WTC11 (cell line): ENCODE results near the gene FAM174B. TPM values are rescaled to one million over a fixed set of nuclear protein-coding genes. Genes with fewer than 3 reads are reported as not detected.

Source experiments
- ATAC-seq: fragments of 200-7000 bp; cut with Tn5 transposase; 2 replicates; pipeline ENCODE4 v1.10.0; 2021; ENCODE audit warnings: mild to moderate bottlenecking, moderate library complexity
- CTCF ChIA-PET: fragments of 300-600 bp; sonication (Branson Sonifier 250); formaldehyde crosslinking; loops from one replicate; lab custom pipeline; 2021; ENCODE audit warnings: antibody characterized with exemption; lab: Charles Lee
- POLR2A ChIA-PET: fragments of 350-600 bp; sonication (Branson Sonifier 250); formaldehyde crosslinking; loops from one replicate; lab custom pipeline; 2021; ENCODE audit warnings: antibody characterized with exemption; lab: Charles Lee
- DNase-seq: peaks from one replicate; pipeline ENCODE4 v3.0.0; 2021; ENCODE audit warnings: low spot score
- H3K27ac Mint-ChIP-seq: 2 replicates; pipeline ENCODE4 v1.8.0; 2021; ENCODE audit warnings: mixed read lengths
- H3K27me3 Mint-ChIP-seq: 2 replicates; pipeline ENCODE4 v1.8.0; 2021; ENCODE audit warnings: low read depth, mild to moderate bottlenecking, moderate library complexity, mixed read lengths
- H3K36me3 Mint-ChIP-seq: 2 replicates; pipeline ENCODE4 v1.8.0; 2021; ENCODE audit warnings: mixed read lengths
- H3K4me1 Mint-ChIP-seq: 2 replicates; pipeline ENCODE4 v1.8.0; 2022; ENCODE audit warnings: mixed read lengths
- H3K4me3 Mint-ChIP-seq: 2 replicates; pipeline ENCODE4 v1.8.0; 2021; ENCODE audit warnings: mild to moderate bottlenecking, moderate library complexity, mixed read lengths
- H3K9me3 Mint-ChIP-seq: 2 replicates; pipeline ENCODE4 v1.8.0; 2021; ENCODE audit warnings: mixed read lengths
- AR ChIP-seq: fragments of 250-450 bp; sonication (Bioruptor Pico); IDR thresholded peaks from 2 replicates; pipeline ENCODE4 v1.9.0; 2021; ENCODE audit warnings: mild to moderate bottlenecking
- ATF2 ChIP-seq: sonication (generic); formaldehyde crosslinking; IDR thresholded peaks from 2 replicates; pipeline ENCODE4 v1.8.1; 2022; ENCODE audit warnings: low read depth, missing genetic modification reagents, borderline replicate concordance
- CDX4 ChIP-seq: fragments of 250-450 bp; sonication (Bioruptor Pico); IDR thresholded peaks from 2 replicates; pipeline ENCODE4 v1.9.0; 2021; ENCODE audit warnings: moderate library complexity, mild to moderate bottlenecking, inconsistent platforms, borderline replicate concordance
- FOXJ3 ChIP-seq: sonication (generic); formaldehyde crosslinking; IDR thresholded peaks from 2 replicates; pipeline ENCODE4 v1.9.0; 2021; ENCODE audit warnings: missing genetic modification reagents, mild to moderate bottlenecking, borderline replicate concordance
- FOXP4 ChIP-seq: sonication (generic); formaldehyde crosslinking; IDR thresholded peaks from 2 replicates; pipeline ENCODE4 v1.8.0; 2022; ENCODE audit warnings: mild to moderate bottlenecking, missing genetic modification reagents
- GABPB1 ChIP-seq: sonication (generic); formaldehyde crosslinking; IDR thresholded peaks from 2 replicates; pipeline ENCODE4 v1.8.1; 2023; ENCODE audit warnings: mild to moderate bottlenecking, missing genetic modification reagents
- GRHL2 ChIP-seq: fragments of 250-450 bp; sonication (Bioruptor Pico); IDR thresholded peaks from 2 replicates; pipeline ENCODE4 v1.8.0; 2022; ENCODE audit warnings: mild to moderate bottlenecking, moderate library complexity; ENCODE audit not compliant: insufficient replicate concordance, severe bottlenecking
- GTF2I ChIP-seq: fragments of 250-450 bp; sonication (Bioruptor Pico); conservative IDR thresholded peaks from 2 replicates; pipeline ENCODE4 v1.4.0; 2021; ENCODE audit warnings: mild to moderate bottlenecking
- IRF2 ChIP-seq: sonication (generic); formaldehyde crosslinking; IDR thresholded peaks from 2 replicates; pipeline ENCODE4 v1.8.0; 2022; ENCODE audit warnings: low read depth, missing genetic modification reagents, borderline replicate concordance
- JAZF1 ChIP-seq: fragments of 250-450 bp; sonication (Bioruptor Pico); IDR thresholded peaks from 2 replicates; pipeline ENCODE4 v1.9.0; 2021; ENCODE audit warnings: moderate library complexity, mild to moderate bottlenecking, inconsistent platforms
- JUN ChIP-seq: sonication (generic); formaldehyde crosslinking; IDR thresholded peaks from 2 replicates; pipeline ENCODE4 v1.8.0; 2023; ENCODE audit warnings: mild to moderate bottlenecking, missing genetic modification reagents
- NFYB ChIP-seq: sonication (generic); formaldehyde crosslinking; conservative IDR thresholded peaks from 2 replicates; pipeline ENCODE4 v1.8.0; 2022; ENCODE audit warnings: low read depth, missing genetic modification reagents
- OVOL2 ChIP-seq: fragments of 250-450 bp; sonication (Bioruptor Pico); IDR thresholded peaks from 2 replicates; pipeline ENCODE4 v1.9.0; 2021; ENCODE audit warnings: mild to moderate bottlenecking, borderline replicate concordance
- PREB ChIP-seq: sonication (generic); formaldehyde crosslinking; IDR thresholded peaks from 2 replicates; pipeline ENCODE4 v1.8.1; 2022; ENCODE audit warnings: mild to moderate bottlenecking, missing genetic modification reagents, moderate library complexity, borderline replicate concordance
- RELA ChIP-seq: sonication (generic); formaldehyde crosslinking; IDR thresholded peaks from 2 replicates; pipeline ENCODE4 v1.8.1; 2022; ENCODE audit warnings: missing genetic modification reagents, mild to moderate bottlenecking, borderline replicate concordance
- SP1 ChIP-seq: sonication (generic); formaldehyde crosslinking; conservative IDR thresholded peaks from 2 replicates; pipeline ENCODE4 v1.8.1; 2022; ENCODE audit warnings: missing genetic modification reagents
- STAT6 ChIP-seq: sonication (generic); formaldehyde crosslinking; conservative IDR thresholded peaks from 2 replicates; pipeline ENCODE4 v1.8.1; 2023; ENCODE audit warnings: mild to moderate bottlenecking, low read depth, missing genetic modification reagents, moderate library complexity
- TEAD4 ChIP-seq: sonication (generic); formaldehyde crosslinking; IDR thresholded peaks from 2 replicates; pipeline ENCODE4 v1.8.0; 2022; ENCODE audit warnings: mild to moderate bottlenecking, missing genetic modification reagents
- USF1 ChIP-seq: sonication (generic); formaldehyde crosslinking; IDR thresholded peaks from 2 replicates; pipeline ENCODE4 v1.8.0; 2022; ENCODE audit warnings: mild to moderate bottlenecking, missing genetic modification reagents
- ZNF281 ChIP-seq: sonication (generic); formaldehyde crosslinking; IDR thresholded peaks from 2 replicates; pipeline ENCODE4 v1.8.0; 2023; ENCODE audit warnings: mild to moderate bottlenecking, missing genetic modification reagents
- total RNA-seq: library from RNA; stranded (reverse); gene quantifications from 3 replicates; pipeline ENCODE4 v1.2.3, GENCODE V29; 2021

FAM174B gene
- total RNA-seq, 1 experiment from 2014 or later, result 22.1 TPM

- TF ChIP-seq RELA (CRISPR knock-in tag), result no peak
- no peak for TF ChIP-seq OVOL2 (CRISPR knock-in tag)
- no peak for TF ChIP-seq NFYB
- TF ChIP-seq PREB (CRISPR knock-in tag), result no peak
- TF ChIP-seq, all 79 proteins: peak for 0
Measured at GRCh38 chr15:92582206-92582605, 73.4 kb downstream of the FAM174B start (continued).

GRCh38 chr15:92580933-92581445 lies 74.6 kb downstream of the FAM174B start:
- Mint-ChIP-seq H3K27me3 (peaks cover 2% of the 10 kb centered on the region; the same call in 1 of the 2 replicates), H3K27ac (no peak overlapping the region), H3K4me3 (no peak overlapping the region), H3K36me3 (peaks cover 13% of the 10 kb centered on the region), H3K9me3 (peaks cover 29% of the 10 kb centered on the region), H3K4me1 (no peaks in the 10 kb centered on the region)
- POLR2A ChIA-PET, result no interaction called here
- CTCF ChIA-PET, result no interaction called here
- TF ChIP-seq USF1 (CRISPR knock-in tag) (no peak), FOXJ3 (CRISPR knock-in tag) (no peak), STAT6 (CRISPR knock-in tag) (no peak), IRF2 (CRISPR knock-in tag) (no peak), ATF2 (CRISPR knock-in tag) (no peak), AR (no peak), ZNF281 (no peak), GTF2I (CRISPR knock-in tag) (no peak), SP1 (CRISPR knock-in tag) (no peak), CDX4 (CRISPR knock-in tag) (no peak), GRHL2 (CRISPR knock-in tag) (no peak), GABPB1 (CRISPR knock-in tag) (no peak), JAZF1 (no peak), FOXP4 (no peak), TEAD4 (CRISPR knock-in tag) (no peak), JUN (CRISPR knock-in tag) (no peak)
- no peak for ATAC-seq
- DNase-seq, result no peak
